ENCODE results near the gene KCNQ1. TPM values are rescaled to one million over a fixed set of nuclear protein-coding genes. Genes with fewer than 3 reads are reported as not detected.

Gene KCNQ1
- total and polyA plus RNA-seq, 9 of the 15 experiments (the other 6 are each of a cell fraction or from before 2014, with no cell fraction given): 0.44 TPM; not detected in 8

DNA sequence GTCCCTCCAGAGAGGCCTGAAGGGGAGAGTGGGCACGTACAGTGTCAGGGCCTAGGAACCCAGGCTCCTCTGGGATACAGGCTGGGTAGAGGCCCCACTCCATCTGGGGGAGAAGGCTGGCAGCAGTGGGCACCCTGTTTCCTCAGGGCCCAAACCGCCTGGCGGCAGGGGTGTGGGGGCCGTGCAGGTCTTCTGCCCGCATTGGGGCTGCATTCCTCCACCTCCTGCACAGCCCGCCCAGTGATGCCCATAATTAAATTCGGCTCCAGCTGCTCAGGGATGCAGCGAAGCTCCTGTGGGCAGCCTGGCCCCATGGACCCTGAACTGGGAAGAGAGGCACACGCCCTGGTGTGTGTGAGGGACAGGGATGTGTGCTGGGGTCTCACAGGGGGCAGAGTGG is 219.6 kb downstream of the KCNQ1 start:
- BruUV-seq (replicated peaks): no TSS peak
- in situ Hi-C loops (cut with MboI) (no loop called here), intact Hi-C loops (cut with micrococcal nuclease) (no loop called here)
- 66% methylated on average over 9 of the region's 9 CpGs for WGBS (ENCODE audit: insufficient coverage, low coverage, missing lambda C conversion rate)
- FAIRE-seq (no peak), ATAC-seq (no peak), DNase-seq (ENCODE audit: extremely low read depth in 1 of 4, low spot score in 3 of 4) (no peak)
- peaks cover 17% of the 10 kb centered on the region; the same call in 2 of the 3 replicates for H3K36me3 ChIP-seq (ENCODE audit: control insufficient read depth, insufficient read depth, low read length)
- no peaks in the 10 kb centered on the region for H3K4me1 ChIP-seq (replicated peaks in 1 of 2; ENCODE audit: control insufficient read depth in 2 of 2, insufficient read depth in 2 of 2, low read length in 2 of 2)
- H3K4me3 ChIP-seq: no peak overlapping the region
- H3K4me2 ChIP-seq (ENCODE audit: insufficient read depth, low read length): no peak overlapping the region
- H3K9me3 ChIP-seq (replicated peaks; ENCODE audit: control insufficient read depth, insufficient read depth, low read depth, low read length): peaks cover 21% of the 10 kb centered on the region
- CTCF ChIA-PET (ENCODE audit: low intra/inter-chr PET ratio): no interaction called here
- H3K9me1 ChIP-seq (ENCODE audit: control insufficient read depth, insufficient read depth, low read length): no peaks in the 10 kb centered on the region
- POLR2A ChIA-PET: no interaction called here
- no peaks in the 10 kb centered on the region for H3K27me3 ChIP-seq (ENCODE audit: control insufficient read depth in 2 of 2, insufficient read depth in 2 of 2, low read length in 2 of 2)
- H2AFZ ChIP-seq (ENCODE audit: low read depth, low read length): no peak overlapping the region
- no peak overlapping the region for H3K27ac ChIP-seq (ENCODE audit: extremely low read depth, low read depth, low read length)
- no peaks in the 10 kb centered on the region for H4K20me1 ChIP-seq (replicated peaks; ENCODE audit: control insufficient read depth, insufficient read depth, low read length)
- no peak overlapping the region for H3K9ac ChIP-seq (ENCODE audit: insufficient read depth in 1 of 2, low read depth in 2 of 2, low read length in 2 of 2)
- H3K79me2 ChIP-seq (ENCODE audit: control insufficient read depth, insufficient read depth, low read length): peaks cover 5% of the 10 kb centered on the region; the same call in 1 of the 3 replicates
- no peak for TF ChIP-seq ZNF445 (CRISPR knock-in tag; IDR thresholded peaks at IDR 0.05; ENCODE audit: low read depth)
- TF ChIP-seq ZNF830 (CRISPR knock-in tag; IDR thresholded peaks at IDR 0.05): no peak
- no peak for TF ChIP-seq CLOCK (CRISPR knock-in tag; IDR thresholded peaks at IDR 0.05; ENCODE audit: borderline replicate concordance)
- TF ChIP-seq, protein P1, sequence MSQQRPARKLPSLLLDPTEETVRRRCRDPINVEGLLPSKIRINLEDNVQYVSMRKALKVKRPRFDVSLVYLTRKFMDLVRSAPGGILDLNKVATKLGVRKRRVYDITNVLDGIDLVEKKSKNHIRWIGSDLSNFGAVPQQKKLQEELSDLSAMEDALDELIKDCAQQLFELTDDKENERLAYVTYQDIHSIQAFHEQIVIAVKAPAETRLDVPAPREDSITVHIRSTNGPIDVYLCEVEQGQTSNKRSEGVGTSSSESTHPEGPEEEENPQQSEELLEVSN (IDR thresholded peaks at IDR 0.05; ENCODE audit: borderline replicate concordance in 1 of 2, extremely low read depth in 1 of 2, insufficient read depth in 1 of 2, insufficient read length in 1 of 2, low read depth in 1 of 2, low read length in 1 of 2, poor library complexity in 1 of 2, severe bottlenecking in 1 of 2): no peak
- TF ChIP-seq ZNF212 (CRISPR knock-in tag; IDR thresholded peaks at IDR 0.05): no peak
- no peak for TF ChIP-seq IRF1 (CRISPR knock-in tag; IDR thresholded peaks at IDR 0.05; ENCODE audit: borderline replicate concordance)
- TF ChIP-seq, protein P2, sequence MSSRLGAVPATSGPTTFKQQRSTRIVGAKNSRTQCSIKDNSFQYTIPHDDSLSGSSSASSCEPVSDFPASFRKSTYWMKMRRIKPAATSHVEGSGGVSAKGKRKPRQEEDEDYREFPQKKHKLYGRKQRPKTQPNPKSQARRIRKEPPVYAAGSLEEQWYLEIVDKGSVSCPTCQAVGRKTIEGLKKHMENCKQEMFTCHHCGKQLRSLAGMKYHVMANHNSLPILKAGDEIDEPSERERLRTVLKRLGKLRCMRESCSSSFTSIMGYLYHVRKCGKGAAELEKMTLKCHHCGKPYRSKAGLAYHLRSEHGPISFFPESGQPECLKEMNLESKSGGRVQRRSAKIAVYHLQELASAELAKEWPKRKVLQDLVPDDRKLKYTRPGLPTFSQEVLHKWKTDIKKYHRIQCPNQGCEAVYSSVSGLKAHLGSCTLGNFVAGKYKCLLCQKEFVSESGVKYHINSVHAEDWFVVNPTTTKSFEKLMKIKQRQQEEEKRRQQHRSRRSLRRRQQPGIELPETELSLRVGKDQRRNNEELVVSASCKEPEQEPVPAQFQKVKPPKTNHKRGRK (tag; IDR thresholded peaks at IDR 0.05): no peak
- no peak for TF ChIP-seq HMG20A (CRISPR knock-in tag; conservative IDR thresholded peaks at IDR 0.05)
- no peak for TF ChIP-seq GTF2E2 (tag; IDR thresholded peaks at IDR 0.05)
